Loucy (cell line): ENCODE data around the gene IGSF11.

ENCODE experiments used
- H2AFZ ChIP-seq: fragments of 200-600 bp; sonication (generic); 2 replicates; pipeline ENCODE4 v1.6.0; 2016; ENCODE audit warnings: antibody characterized with exemption, mild to moderate bottlenecking, low read length, moderate library complexity
- H3F3A ChIP-seq: fragments of 200-600 bp; 2 replicates; pipeline ENCODE4 v1.6.0; 2016; ENCODE audit warnings: antibody characterized with exemption, low read depth, mild to moderate bottlenecking
- H3K27me3 ChIP-seq: fragments of 200-600 bp; sonication (generic); 2 replicates; pipeline ENCODE4 v1.6.1; 2014; ENCODE audit warnings: low read length, mild to moderate bottlenecking; ENCODE audit not compliant: insufficient read depth, poor library complexity, severe bottlenecking
- H3K36me3 ChIP-seq: fragments of 200-600 bp; sonication (generic); 2 replicates; pipeline ENCODE4 v1.6.1; 2016; ENCODE audit warnings: low read length; ENCODE audit not compliant: insufficient read depth
- H3K4me1 ChIP-seq: fragments of 200-600 bp; sonication (generic); 2 replicates; pipeline ENCODE4 v1.5.1; 2014; ENCODE audit warnings: low read length, mild to moderate bottlenecking; ENCODE audit not compliant: insufficient read depth, poor library complexity, severe bottlenecking
- H3K4me2 ChIP-seq: fragments of 200-600 bp; sonication (generic); 2 replicates; pipeline ENCODE4 v1.6.0; 2014; ENCODE audit warnings: antibody characterized with exemption, low read length, low read depth, mild to moderate bottlenecking; ENCODE audit not compliant: poor library complexity, severe bottlenecking
- H3K4me3 ChIP-seq: fragments of 200-600 bp; sonication (generic); 2 replicates; pipeline ENCODE4 v1.5.1; 2014; ENCODE audit warnings: low read length, mild to moderate bottlenecking, mixed read lengths; ENCODE audit not compliant: poor library complexity, severe bottlenecking
- H3K79me2 ChIP-seq: fragments of 200-600 bp; sonication (generic); 2 replicates; pipeline ENCODE4 v1.6.1; 2014; ENCODE audit warnings: low read length; ENCODE audit not compliant: insufficient read depth
- H3K9ac ChIP-seq: fragments of 200-600 bp; sonication (generic); 2 replicates; pipeline ENCODE4 v1.6.0; 2014; ENCODE audit warnings: mild to moderate bottlenecking, low read depth, low read length, moderate library complexity; ENCODE audit not compliant: poor library complexity, severe bottlenecking
- H3K9me2 ChIP-seq: fragments of 200-600 bp; sonication (generic); replicated peaks from 2 replicates; pipeline ENCODE4 v1.6.1; 2016; ENCODE audit warnings: low read depth, low read length, mixed read lengths
- H3K9me3 ChIP-seq: fragments of 200-600 bp; sonication (generic); 2 replicates; pipeline ENCODE4 v1.6.1; 2014; ENCODE audit warnings: mild to moderate bottlenecking, antibody characterized with exemption, low read length, low read depth; ENCODE audit not compliant: insufficient read depth
- H4K20me1 ChIP-seq: fragments of 200-600 bp; sonication (generic); 2 replicates; pipeline ENCODE4 v1.6.0; 2014; ENCODE audit warnings: antibody characterized with exemption, low read length, mild to moderate bottlenecking; ENCODE audit not compliant: insufficient read depth, poor library complexity, severe bottlenecking
- EZH2phosphoT487 ChIP-seq: fragments of 200-600 bp; IDR thresholded peaks from 2 replicates; pipeline ENCODE4 v1.6.1; 2018; ENCODE audit warnings: antibody characterized with exemption, mild to moderate bottlenecking, moderate library complexity, borderline replicate concordance
- TF ChIP-seq, protein P1 (sequence below): fragments of 200-600 bp; sonication (generic); conservative IDR thresholded peaks from 2 replicates; pipeline ENCODE4 v1.5.1; 2014; ENCODE audit warnings: mild to moderate bottlenecking, antibody characterized with exemption, low read length

The IGSF11 gene

DNA sequence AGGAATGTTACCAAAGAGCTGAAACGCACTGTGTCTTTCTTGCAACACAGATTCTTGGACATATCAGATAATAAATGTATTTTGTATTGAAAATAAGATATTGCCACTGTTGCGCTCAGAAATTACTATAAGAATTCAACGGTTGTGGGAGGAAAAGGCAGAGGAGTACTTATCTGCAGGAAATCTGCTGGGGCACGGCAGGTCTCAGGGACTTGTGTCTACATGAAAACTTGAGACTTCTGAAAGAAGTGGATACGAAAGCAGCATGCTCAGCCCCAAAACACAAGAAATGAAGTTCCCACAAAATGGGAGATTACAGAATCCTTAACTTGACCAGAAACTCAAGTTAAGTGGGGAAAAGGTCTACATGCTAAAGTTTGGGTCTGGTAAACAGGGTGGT lies 86.5 kb downstream of the IGSF11 start:
- no peak for TF ChIP-seq EZH2phosphoT487
- TF ChIP-seq, protein P1, sequence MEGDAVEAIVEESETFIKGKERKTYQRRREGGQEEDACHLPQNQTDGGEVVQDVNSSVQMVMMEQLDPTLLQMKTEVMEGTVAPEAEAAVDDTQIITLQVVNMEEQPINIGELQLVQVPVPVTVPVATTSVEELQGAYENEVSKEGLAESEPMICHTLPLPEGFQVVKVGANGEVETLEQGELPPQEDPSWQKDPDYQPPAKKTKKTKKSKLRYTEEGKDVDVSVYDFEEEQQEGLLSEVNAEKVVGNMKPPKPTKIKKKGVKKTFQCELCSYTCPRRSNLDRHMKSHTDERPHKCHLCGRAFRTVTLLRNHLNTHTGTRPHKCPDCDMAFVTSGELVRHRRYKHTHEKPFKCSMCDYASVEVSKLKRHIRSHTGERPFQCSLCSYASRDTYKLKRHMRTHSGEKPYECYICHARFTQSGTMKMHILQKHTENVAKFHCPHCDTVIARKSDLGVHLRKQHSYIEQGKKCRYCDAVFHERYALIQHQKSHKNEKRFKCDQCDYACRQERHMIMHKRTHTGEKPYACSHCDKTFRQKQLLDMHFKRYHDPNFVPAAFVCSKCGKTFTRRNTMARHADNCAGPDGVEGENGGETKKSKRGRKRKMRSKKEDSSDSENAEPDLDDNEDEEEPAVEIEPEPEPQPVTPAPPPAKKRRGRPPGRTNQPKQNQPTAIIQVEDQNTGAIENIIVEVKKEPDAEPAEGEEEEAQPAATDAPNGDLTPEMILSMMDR = no peak
- Histone ChIP-seq H3K9me3 (no peaks in the 10 kb centered on the region), H3K4me3 (no peak overlapping the region), H3K36me3 (no peaks in the 10 kb centered on the region), H3K9ac (no peak overlapping the region), H3K4me2 (no peak overlapping the region), H3K27me3 (no peaks in the 10 kb centered on the region), H3K4me1 (no peaks in the 10 kb centered on the region), H3F3A (no peaks in the 10 kb centered on the region), H3K9me2 (no peaks in the 10 kb centered on the region), H4K20me1 (no peaks in the 10 kb centered on the region), H3K79me2 (no peaks in the 10 kb centered on the region), H2AFZ (no peak overlapping the region)

DNA sequence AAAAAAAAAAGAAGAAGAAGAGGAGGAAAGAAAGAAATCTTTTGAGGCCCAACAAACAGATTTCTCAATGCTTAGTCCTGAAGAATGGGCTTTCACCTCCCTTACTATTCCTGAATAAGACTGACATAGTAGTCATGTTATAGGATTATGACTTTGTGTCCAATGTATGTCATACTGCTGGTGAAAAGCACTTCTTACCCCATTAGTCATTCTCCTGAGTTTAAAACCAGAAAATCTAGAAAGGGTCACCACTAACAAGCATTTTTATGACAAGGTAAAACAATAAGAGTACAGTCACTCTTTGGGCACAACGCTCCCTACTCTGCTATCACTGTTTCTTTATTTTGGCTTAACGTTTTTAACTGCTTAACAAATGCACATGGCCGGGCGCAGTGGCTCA lies 88.2 kb downstream of the IGSF11 start:
- Histone ChIP-seq H3K4me3 (no peak overlapping the region), H2AFZ (no peak overlapping the region), H3K9me3 (no peaks in the 10 kb centered on the region), H3K27me3 (no peaks in the 10 kb centered on the region), H4K20me1 (no peaks in the 10 kb centered on the region), H3K9me2 (no peaks in the 10 kb centered on the region), H3K4me2 (no peak overlapping the region), H3K36me3 (no peaks in the 10 kb centered on the region), H3K4me1 (no peaks in the 10 kb centered on the region), H3K9ac (no peak overlapping the region), H3F3A (no peaks in the 10 kb centered on the region), H3K79me2 (no peaks in the 10 kb centered on the region)
- TF ChIP-seq, protein P1 = no peak
- no peak for TF ChIP-seq EZH2phosphoT487

GRCh38 chr3:118945834-118946233 lies 88.8 kb downstream of the IGSF11 start:
- Histone ChIP-seq H3K36me3 (no peaks in the 10 kb centered on the region), H2AFZ (no peak overlapping the region), H3K9ac (no peak overlapping the region), H3K9me2 (no peaks in the 10 kb centered on the region), H3K4me3 (no peak overlapping the region), H3K9me3 (no peaks in the 10 kb centered on the region), H3K4me1 (no peaks in the 10 kb centered on the region), H3K4me2 (no peak overlapping the region), H3K79me2 (no peaks in the 10 kb centered on the region), H3F3A (no peaks in the 10 kb centered on the region), H3K27me3 (no peaks in the 10 kb centered on the region), H4K20me1 (no peaks in the 10 kb centered on the region)
- no peak for TF ChIP-seq EZH2phosphoT487
- TF ChIP-seq, protein P1 = no peak
